Left kidney (tissue), 2 donors: ENCODE data around the gene SCAMP4. TPM values are rescaled to one million over a fixed set of nuclear protein-coding genes. Genes with fewer than 3 reads are reported as not detected.

Experiments used
- DNase-seq: peaks from one replicate; pipeline ENCODE4 v3.0.0-alpha.2; 2013
- polyA plus RNA-seq: library from polyadenylated mRNA; unstranded; fragments of 120-200 nt; gene quantifications from one replicate; pipeline ENCODE4 v1.2.1, GENCODE V29; 2013; ENCODE audit not compliant: insufficient read length

Gene SCAMP4
- polyA plus RNA-seq, 1 donor: 67.5 TPM

DNA sequence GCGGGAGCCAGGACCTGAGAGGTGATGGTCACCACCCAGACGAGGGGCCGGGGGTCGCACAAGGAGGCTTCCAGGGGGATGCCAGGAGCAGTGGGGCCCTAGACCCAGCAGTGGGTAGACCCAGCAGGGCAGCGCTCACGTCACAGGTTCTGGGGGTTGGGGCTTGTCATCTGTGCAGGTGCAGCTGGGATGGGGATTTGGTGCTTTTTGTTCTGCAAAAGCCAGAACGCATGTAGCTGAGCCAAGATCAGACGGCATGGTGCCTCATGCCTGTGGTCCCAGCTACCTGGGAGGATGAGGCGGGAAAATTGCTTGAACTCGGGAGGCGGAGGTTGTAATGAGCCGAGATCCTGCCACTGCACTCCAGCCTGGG lies 50.9 kb downstream of the SCAMP4 start:
- no peak for DNase-seq

DNA sequence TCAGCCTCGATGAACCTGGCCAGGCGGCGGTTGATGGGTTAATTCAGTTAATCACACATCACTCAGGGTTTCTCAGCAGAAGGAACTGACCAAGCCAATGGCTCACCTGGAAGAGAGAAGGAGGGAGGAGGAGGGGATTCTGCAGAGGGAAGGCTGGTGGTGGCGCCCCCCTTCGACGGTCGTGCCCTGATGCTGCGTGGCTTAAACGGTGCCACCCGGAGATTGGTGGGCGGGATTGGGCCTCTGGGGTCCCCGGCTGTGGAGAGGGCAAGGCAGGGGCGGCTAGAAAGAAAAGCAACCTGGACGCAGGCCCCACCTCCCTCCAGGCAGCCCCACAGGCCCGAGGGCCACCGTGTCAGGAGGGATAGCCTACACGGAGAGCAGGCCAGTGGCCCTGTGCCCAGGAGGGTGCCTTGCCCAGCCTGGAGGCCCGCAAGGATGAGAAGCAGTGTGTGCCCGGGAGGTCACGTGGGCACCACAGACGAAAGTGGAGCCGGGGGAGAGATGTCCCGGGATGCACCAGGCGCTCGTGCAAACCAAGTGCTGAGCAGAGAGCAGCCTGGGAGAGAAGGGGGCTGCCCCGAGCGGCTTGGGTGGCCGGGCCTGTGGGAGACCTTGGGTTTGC lies 51.8 kb downstream of the SCAMP4 start:
- no peak for DNase-seq

DNA sequence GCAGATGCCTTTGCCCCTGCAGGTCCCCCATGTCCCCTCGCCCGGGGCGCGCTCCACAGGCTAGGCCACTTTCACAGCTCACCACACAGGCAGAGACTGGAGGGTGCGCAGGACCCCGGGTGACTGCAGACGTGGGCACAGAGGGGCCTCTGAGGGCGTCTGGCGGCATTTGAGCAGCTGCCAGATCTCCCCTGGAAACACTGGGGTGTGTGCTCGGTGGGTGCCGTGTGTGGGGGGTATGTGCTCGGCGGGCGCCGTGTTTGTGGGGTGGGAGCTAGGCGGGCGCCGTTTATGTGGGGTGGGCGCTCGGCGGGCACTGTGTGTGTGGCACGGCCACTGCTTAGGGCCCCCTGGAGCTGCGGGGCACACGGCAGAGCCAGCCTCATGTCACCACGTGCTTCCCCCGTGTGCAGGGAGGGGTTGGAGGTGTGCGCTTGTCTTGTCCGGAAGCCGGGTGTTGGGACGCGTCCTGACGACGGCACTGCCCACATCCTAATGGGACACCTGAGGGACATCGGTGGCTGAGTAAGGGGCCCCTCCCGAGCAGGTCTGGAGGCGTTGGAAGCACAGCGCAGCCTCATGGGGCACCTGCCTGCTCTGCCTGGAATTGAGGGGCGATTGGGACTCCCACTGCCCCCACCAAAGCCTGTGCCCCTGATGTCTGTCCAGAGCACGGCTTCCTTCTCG lies 52.5 kb downstream of the SCAMP4 start:
- no peak for DNase-seq

DNA sequence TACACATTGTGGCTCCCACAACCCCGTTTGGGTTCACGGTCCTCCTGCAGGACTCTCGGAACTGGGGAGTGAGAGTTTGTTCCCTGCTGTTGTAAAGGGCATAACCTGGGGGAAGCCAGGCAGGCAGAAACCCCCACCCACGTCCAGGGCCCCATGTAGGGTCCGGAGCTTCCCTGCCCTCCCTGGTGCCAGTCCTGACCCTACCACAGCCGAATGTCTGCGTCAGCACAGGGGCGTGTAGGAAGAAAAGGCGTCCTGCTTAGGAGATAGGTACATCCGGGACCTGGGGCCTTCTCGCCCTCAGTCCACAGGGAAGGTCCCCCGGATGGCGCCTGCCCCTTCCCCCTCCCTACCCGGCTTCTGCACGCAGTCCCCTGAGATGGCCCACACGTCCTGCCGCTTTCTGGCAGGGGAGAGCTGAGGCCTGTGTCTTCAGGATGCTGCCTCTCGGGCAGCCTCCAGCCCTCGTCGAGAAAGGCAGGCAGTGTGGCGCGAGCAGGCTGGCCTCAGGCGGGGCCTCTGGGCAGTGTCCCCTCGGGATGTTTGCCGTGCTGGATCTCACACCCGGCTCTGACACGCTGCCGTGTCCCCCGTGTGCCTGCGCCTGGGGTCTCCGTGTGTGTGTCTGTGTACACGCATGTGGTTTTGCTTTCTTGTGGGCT lies 54.9 kb downstream of the SCAMP4 start:
- no peak for DNase-seq

DNA sequence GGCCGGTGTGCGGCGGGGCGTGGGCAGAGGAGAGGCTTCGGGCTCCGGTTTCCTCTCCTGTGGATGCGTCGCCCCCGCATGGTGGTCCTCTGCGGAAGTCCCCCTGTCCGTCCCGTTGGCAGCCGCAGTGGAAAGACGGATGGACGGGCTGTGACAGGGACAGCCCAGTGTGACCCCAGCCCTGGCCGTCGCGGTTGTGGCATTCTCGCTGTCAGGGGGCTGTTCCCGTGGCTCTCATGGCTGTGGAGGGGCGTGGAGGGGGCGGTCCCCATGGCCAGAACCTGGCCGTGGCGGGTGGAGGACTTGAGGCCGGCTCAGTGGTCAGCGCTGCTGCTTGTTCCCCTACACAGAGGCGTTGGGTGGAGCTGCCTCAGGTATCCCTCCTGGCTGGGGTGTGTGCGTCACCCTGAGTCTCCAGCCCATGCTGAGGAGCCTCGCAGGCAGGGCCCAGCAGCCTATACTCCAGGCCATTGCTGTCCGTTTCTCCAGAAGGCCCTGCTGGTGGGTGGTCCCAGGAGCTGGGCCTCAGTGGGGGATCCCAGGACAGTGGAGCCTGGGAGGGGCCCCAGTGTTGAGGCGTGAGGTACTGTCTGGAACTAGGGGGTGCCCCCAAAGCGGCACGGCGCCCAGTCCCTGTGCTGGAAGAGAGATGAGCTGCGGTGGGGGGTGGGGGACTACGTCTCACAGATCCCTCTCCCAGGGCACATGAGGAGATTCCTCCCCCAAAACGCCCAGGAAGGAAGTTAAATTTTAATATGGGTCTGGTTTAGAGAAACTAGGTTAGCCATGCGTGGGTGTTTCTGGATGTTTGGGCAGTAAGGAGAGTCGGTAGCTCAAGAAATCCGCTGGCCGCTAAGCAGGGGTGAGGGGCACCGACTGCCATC lies 56.0 kb downstream of the SCAMP4 start:
- peak; percentile 46 for DNase-seq

DNA sequence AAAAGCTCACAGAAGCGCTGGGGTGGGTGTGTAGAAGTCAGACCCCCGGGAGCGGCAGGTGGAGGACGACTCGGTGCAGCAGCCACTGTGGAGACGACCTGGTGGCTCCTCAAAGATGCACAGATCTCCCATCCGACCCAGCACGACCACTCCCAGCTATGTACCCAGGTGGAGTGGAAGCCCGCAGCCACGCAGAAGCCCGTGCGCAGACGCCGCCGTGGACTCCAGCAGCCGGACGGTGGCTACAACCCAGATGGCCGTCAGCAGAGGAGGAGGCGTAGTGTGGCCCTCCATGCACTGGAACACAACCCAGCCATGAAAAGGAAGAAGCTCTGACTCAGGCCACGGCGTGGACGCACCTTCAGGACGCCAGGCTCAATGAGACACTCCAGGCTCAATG lies 57.5 kb downstream of the SCAMP4 start:
- DNase-seq: no peak

DNA sequence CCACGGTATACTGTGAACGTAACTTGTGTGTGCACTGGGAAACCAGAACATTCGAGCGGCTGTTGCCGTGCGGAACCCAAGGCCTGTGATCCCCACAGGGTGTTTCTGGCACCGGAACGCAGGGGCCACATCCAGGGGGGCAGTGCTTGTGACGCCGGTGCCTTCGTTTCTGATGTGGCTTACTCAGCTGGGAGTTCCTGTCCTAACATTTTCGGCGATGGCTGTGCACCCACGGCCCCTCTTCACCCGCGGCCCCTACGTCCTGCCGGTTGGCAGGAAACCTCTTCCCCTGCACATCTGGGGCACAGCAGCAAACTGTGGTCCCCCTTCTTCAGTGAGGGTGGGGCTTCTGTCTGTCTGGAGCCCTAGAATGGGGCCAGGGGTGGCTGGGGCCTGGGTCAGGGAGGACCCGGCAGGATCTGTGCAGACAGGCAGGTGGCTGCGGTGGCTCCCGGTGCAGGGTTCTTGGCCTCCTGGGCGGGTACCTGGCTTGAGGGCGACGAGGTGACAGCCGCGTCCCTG lies 61.9 kb downstream of the SCAMP4 start:
- DNase-seq: no peak

DNA sequence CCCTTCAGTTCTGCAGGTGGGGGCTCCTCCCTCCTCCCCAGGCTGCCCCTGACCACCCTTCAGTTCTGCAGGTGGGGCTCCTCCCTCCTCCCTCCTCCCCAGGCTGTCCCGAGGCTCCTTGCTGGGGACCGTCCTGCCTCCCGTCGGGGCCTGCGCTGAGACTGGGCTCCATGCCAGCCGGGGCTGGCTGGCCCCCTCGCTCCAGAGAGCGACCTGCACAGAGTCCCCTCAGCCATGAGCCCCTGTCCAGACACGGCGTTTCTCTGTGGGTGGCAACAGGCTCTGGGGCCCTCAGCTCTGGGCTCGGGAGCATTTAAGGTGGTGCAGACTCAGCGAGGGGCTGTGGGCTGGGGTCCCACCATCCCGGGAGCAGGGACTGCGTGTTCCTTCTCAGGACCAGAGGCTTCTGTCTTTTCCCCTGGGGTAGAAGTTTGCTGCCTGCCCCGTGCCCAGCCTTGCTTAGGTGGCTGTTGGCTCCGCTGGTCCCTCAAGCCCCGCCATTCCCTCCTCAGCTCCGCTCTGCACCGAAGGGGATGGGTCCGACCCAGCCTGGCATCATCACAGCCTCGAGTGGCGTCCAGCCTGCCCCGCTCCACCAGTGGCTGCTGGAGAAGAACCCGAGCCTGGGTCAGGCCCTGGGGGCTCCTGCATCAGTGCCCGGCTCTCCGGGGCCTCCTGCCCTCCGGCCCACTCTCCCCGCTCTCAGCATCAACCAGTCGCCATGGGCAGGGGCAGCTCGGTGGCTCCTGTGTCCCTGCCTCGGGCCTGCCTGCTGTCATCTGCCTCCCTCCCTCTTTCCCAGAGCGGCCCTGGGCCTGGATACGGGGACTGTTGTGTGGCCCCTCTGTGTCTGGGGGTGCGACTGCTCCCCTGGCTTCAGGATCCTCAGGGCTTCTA lies 63.3 kb downstream of the SCAMP4 start:
- no peak for DNase-seq

DNA sequence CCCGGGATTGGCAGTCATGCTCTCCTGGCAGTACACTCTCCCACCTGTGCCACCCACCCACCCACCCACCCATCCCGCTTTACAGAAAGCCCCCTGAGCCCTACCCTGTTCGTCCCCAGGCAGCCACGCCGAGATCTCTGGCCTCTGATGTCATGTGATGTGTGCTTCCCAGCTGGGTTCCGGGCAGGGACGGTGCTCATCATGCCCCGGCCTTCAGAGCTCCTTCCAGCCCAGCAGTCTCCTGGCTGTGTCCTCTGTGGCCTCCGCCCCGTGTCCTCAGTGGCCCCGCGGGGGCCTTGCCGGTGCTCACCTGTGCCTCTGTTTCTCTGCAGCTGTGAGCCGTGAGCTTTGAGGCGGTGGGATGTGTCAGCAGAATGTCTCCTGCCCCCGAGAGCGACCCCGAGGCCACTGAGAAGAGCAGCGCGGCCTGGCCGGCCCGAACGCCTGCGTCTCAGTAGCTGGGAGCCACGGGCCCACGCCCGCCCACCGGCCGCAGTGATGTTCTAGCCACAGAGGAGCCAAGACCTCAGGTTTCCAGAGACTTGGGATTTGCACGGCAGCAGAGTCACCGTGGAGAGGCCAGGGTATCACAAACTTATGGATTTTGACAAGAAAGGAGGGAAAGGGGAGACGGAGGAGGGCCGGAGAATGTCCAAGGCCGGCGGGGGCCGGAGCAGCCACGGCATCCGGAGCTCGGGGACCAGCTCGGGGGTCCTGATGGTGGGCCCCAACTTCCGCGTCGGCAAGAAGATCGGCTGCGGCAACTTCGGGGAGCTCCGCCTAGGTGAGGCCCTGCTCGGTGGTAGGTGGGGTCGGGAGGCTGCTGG lies 64.2 kb downstream of the SCAMP4 start:
- no peak for DNase-seq

DNA sequence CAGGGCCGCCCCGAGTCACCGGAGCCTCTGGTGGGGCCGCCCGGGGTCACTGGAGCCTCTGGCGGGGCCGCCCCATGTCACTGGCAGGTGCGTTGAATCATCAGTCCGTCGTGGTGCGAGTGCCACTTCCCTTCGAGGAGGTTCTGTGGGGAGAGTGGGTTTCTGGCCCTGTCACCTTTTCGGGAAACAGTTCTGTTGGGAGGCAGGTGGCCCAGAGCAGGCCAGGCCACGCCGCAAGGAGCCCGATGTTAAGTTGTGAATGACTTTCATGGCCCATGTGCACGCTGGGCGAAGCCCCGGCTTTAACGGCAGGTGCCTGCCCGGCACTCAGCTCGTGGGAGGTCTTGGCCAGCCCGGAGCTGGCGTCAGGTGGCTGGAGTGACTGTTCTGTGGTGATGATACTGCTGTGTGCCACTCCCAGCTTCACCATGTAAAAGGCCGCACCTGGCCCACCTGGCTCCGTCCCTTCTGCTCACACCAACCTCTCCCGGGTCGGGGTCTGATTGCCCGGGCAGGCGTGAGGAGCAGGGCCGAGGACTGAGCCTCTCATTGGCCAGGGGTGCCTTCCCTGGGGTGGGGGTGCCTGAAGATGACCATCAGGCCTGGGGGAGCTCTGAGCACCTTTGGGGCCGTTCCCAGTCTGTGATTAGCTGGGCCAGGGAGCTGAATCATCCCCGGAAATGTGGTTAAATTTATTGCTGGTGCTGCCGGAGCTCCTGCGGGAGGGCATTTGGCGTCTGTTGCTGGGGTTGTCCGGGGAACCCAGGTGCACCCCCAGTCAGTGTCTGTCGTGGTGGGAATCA lies 65.0 kb downstream of the SCAMP4 start:
- no peak for DNase-seq

DNA sequence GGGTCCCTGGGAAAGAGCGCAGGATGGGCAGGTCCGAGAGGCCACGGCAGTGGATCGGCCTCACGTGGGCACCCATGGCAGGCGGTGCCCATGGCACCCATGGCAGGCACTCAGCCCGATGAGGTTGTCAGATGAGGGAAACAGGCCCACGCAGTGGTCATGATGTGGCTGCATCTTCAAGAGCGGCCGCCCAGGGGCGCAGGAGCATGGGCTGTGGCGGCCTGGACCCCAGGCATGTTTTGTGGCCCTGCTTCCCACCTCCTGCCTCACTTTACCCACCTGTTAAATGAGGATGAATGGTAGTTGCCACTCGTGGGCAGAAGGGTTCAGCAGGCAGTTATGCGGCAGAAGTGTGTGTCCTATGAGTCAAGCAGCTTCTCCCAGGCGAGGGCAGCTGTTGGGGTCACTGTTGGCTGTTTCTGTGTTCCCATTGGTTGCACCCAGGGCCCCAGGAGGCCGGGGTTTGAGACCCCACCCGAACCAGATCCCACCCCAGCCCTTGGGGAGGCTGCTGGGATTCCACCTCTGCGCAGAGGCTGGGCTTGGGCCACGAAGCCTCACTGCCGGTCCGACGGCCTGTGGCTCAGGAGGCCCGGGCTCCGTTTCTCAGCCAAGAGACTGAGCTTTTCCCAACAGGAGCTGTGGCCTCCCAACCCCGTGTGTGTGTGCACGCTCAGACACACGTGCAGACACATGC lies 65.8 kb downstream of the SCAMP4 start:
- DNase-seq: no peak

DNA sequence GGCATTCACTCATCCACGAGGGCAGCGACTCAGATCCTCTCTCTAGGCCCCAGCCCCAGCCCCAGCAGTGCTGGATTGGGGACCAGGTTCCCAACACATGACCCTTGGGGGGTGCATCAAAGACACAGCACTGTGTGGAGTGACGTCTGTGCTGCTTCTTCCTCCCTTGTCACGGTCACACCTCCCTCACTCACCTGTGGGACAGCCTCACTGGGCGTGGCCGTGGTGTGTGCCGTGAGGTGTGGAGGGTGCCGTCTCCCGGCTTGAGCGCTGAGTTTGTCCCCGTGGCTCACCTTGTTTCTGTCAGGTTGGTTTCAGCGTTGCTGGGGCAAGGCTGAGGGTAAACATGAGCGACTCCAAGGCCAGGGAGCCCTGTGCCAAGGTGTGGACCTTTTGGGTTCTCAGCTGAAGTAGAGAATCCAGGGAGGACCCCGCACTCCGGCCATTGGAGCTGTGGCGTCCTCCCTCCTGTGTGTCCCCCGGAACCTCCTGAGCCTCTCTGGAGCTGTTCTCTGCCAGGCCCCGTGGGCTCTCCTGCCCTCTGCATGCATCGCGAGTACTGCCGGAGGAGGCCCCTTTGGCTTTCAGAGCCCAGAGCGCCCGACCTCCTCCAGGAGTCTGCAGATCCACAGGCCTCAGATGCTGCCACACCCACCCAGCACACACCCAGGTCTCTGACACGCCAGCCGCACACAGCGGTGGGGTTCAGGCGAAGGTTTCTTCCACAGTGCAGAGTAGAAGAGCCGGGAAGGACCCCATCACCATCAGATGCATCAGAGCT lies 69.4 kb downstream of the SCAMP4 start:
- DNase-seq: no peak

DNA sequence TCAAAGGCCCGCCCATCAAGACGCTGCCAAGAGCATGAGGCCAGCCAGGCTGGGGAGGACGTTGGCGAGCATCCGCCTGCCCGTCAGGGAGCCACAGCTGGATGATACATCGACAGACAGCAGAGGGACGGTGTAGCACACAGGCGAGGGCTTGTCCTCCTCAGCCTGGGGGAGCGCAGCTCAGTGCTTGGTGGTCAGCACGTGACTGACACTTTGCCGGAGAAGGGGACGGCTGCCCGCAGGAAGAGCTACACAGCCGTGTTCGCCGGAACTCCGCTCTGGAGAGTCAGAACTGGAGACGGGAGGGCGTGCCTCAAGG lies 69.9 kb downstream of the SCAMP4 start:
- DNase-seq: no peak

Other genes with a start within 250 kb of the SCAMP4 start
- gene ONECUT3, start 151.9 kb upstream of the SCAMP4 start, polyA plus RNA-seq: 0.03 TPM
- gene ATP8B3, start 93.1 kb upstream of the SCAMP4 start, polyA plus RNA-seq: 0.85 TPM
- gene REXO1, start 56.9 kb upstream of the SCAMP4 start, polyA plus RNA-seq: 29.0 TPM
- 4.5 TPM for gene KLF16, start 41.8 kb upstream of the SCAMP4 start, polyA plus RNA-seq
- gene ABHD17A, start 19.9 kb upstream of the SCAMP4 start, polyA plus RNA-seq: 29.3 TPM
- 2.4 TPM for gene ADAT3, start within 50 bp of the SCAMP4 start, polyA plus RNA-seq
- gene CSNK1G2, start 35.8 kb downstream of the SCAMP4 start, polyA plus RNA-seq: 45.0 TPM
- 87.4 TPM for gene BTBD2, start 110.3 kb downstream of the SCAMP4 start, polyA plus RNA-seq
- gene MKNK2, start 145.8 kb downstream of the SCAMP4 start, polyA plus RNA-seq: 54.4 TPM
- gene MOB3A, start 190.9 kb downstream of the SCAMP4 start, polyA plus RNA-seq: 22.8 TPM
- 6.2 TPM for gene IZUMO4, start 191.5 kb downstream of the SCAMP4 start, polyA plus RNA-seq
- gene AP3D1, start 246.2 kb downstream of the SCAMP4 start, polyA plus RNA-seq: 110 TPM